ENCODE results near the gene ARRDC4. TPM values are rescaled to one million over a fixed set of nuclear protein-coding genes. Genes with fewer than 3 reads are reported as not detected.

Gene ARRDC4
- total RNA-seq, 1 experiment from 2014 or later, result 9.2 TPM

- peak overlapping the region; percentile 74 for H3K4me3 ChIP-seq
- no peak for DNase-seq
- H3K27me3 ChIP-seq, result no peaks in the 10 kb centered on the region
- H3K36me3 ChIP-seq, result peaks cover 4% of the 10 kb centered on the region; the same call in 1 of the 2 replicates
- H3K9me3 ChIP-seq, result peaks cover 2% of the 10 kb centered on the region; the same call in 1 of the 2 replicates
These were observed 659 bp upstream of the ARRDC4 start for GRCh38 chr15:97959724-97960363.

GRCh38 chr15:97961067-97961954 is 808 bp downstream of the ARRDC4 start:
- DNase-seq, result peak; percentile 62
- H3K36me3 ChIP-seq, result peaks cover 12% of the 10 kb centered on the region
- peak overlapping the region; percentile 74 for H3K4me3 ChIP-seq
- no peaks in the 10 kb centered on the region for H3K27me3 ChIP-seq
- H3K9me3 ChIP-seq, result no peaks in the 10 kb centered on the region

GRCh38 chr15:97962263-97962662 is 1.8 kb downstream of the ARRDC4 start:
- Histone ChIP-seq H3K36me3 (peaks cover 17% of the 10 kb centered on the region), H3K27me3 (no peaks in the 10 kb centered on the region), H3K4me3 (peak overlapping the region; percentile 74), H3K9me3 (no peaks in the 10 kb centered on the region)
- DNase-seq, result no peak

GRCh38 chr15:97963779-97964178 is 3.3 kb downstream of the ARRDC4 start:
- Histone ChIP-seq H3K4me3 (no peak overlapping the region), H3K9me3 (no peaks in the 10 kb centered on the region), H3K27me3 (no peaks in the 10 kb centered on the region), H3K36me3 (peaks cover 19% of the 10 kb centered on the region)
- DNase-seq, result no peak

- Histone ChIP-seq H3K27me3 (no peaks in the 10 kb centered on the region), H3K4me3 (no peak overlapping the region)
- no peak for DNase-seq
These were observed 5.7 kb downstream of the ARRDC4 start for GRCh38 chr15:97966246-97966645.

GRCh38 chr15:97966924-97967620 is 6.6 kb downstream of the ARRDC4 start:
- H3K36me3 ChIP-seq, result peaks cover 47% of the 10 kb centered on the region
- DNase-seq, result no peak

More at GRCh38 chr15:97966246-97966645, 5.7 kb downstream of the ARRDC4 start:
- Histone ChIP-seq H3K9me3 (no peaks in the 10 kb centered on the region), H3K36me3 (peaks cover 43% of the 10 kb centered on the region)

GRCh38 chr15:97967881-97968280 is 7.4 kb downstream of the ARRDC4 start:
- Histone ChIP-seq H3K27me3 (no peaks in the 10 kb centered on the region), H3K9me3 (no peaks in the 10 kb centered on the region), H3K36me3 (peaks cover 53% of the 10 kb centered on the region), H3K4me3 (no peak overlapping the region)
- DNase-seq, result no peak

More at GRCh38 chr15:97966924-97967620, 6.6 kb downstream of the ARRDC4 start:
- Histone ChIP-seq H3K27me3 (no peaks in the 10 kb centered on the region), H3K9me3 (no peaks in the 10 kb centered on the region), H3K4me3 (no peak overlapping the region)

- Histone ChIP-seq H3K27me3 (no peaks in the 10 kb centered on the region), H3K9me3 (no peaks in the 10 kb centered on the region), H3K36me3 (peaks cover 54% of the 10 kb centered on the region), H3K4me3 (no peak overlapping the region)
- peak; percentile 78 for DNase-seq
These were observed 7.9 kb downstream of the ARRDC4 start for GRCh38 chr15:97968380-97968779.

- H3K9me3 ChIP-seq, result no peaks in the 10 kb centered on the region
- no peak for DNase-seq
- no peaks in the 10 kb centered on the region for H3K27me3 ChIP-seq
- no peak overlapping the region for H3K4me3 ChIP-seq
- peaks cover 42% of the 10 kb centered on the region for H3K36me3 ChIP-seq
These were observed 11.9 kb downstream of the ARRDC4 start for GRCh38 chr15:97972366-97972765.

GRCh38 chr15:97976129-97976528 is 15.6 kb downstream of the ARRDC4 start:
- Histone ChIP-seq H3K9me3 (no peaks in the 10 kb centered on the region), H3K36me3 (peaks cover 17% of the 10 kb centered on the region), H3K27me3 (no peaks in the 10 kb centered on the region), H3K4me3 (no peak overlapping the region)
- no peak for DNase-seq

- H3K36me3 ChIP-seq, result peaks cover 9% of the 10 kb centered on the region
- no peak overlapping the region for H3K4me3 ChIP-seq
- no peaks in the 10 kb centered on the region for H3K9me3 ChIP-seq
- H3K27me3 ChIP-seq, result no peaks in the 10 kb centered on the region
- DNase-seq, result no peak
These were observed 16.4 kb downstream of the ARRDC4 start for GRCh38 chr15:97976766-97977503.

GRCh38 chr15:97977734-97978133 is 17.2 kb downstream of the ARRDC4 start:
- Histone ChIP-seq H3K36me3 (peaks cover 3% of the 10 kb centered on the region), H3K27me3 (no peaks in the 10 kb centered on the region), H3K4me3 (no peak overlapping the region), H3K9me3 (no peaks in the 10 kb centered on the region)
- DNase-seq, result no peak

GRCh38 chr15:97978401-97979139 is 18.1 kb downstream of the ARRDC4 start:
- DNase-seq, result peak; percentile 81
- H3K36me3 ChIP-seq, result no peaks in the 10 kb centered on the region
- no peaks in the 10 kb centered on the region for H3K9me3 ChIP-seq
- H3K27me3 ChIP-seq, result no peaks in the 10 kb centered on the region
- H3K4me3 ChIP-seq, result no peak overlapping the region

GRCh38 chr15:97979140-97979520 is 18.6 kb downstream of the ARRDC4 start:
- Histone ChIP-seq H3K9me3 (no peaks in the 10 kb centered on the region), H3K4me3 (no peak overlapping the region), H3K27me3 (no peaks in the 10 kb centered on the region), H3K36me3 (no peaks in the 10 kb centered on the region)
- DNase-seq, result no peak

GRCh38 chr15:97981058-97981457 is 20.6 kb downstream of the ARRDC4 start:
- no peak for DNase-seq
- H3K9me3 ChIP-seq, result no peaks in the 10 kb centered on the region
- no peaks in the 10 kb centered on the region for H3K27me3 ChIP-seq
- no peaks in the 10 kb centered on the region for H3K36me3 ChIP-seq
- H3K4me3 ChIP-seq, result no peak overlapping the region

- Histone ChIP-seq H3K4me3 (no peak overlapping the region), H3K9me3 (peaks cover 4% of the 10 kb centered on the region; the same call in 1 of the 2 replicates), H3K36me3 (no peaks in the 10 kb centered on the region), H3K27me3 (no peaks in the 10 kb centered on the region)
- no peak for DNase-seq
These were observed 21.3 kb downstream of the ARRDC4 start for GRCh38 chr15:97981758-97982157.
